Measurements from ENCODE around the gene MRAS.
"Not testable (repeated sequence)": the region's sequence is repeated elsewhere in the genome, so short reads cannot be mapped to it uniquely, and the experiment has no call there.

The MRAS gene

GRCh38 chr3:138373087-138373735, 24.8 kb downstream of the MRAS start:
- H3K9ac ChIP-seq (ENCODE audit: low read length): no peak overlapping the region
- H3K36me3 ChIP-seq (ENCODE audit: control insufficient read depth, insufficient read depth, low read length): no peaks in the 10 kb centered on the region
- no peaks in the 10 kb centered on the region for H3K9me3 ChIP-seq (ENCODE audit: control insufficient read depth, low read length)
- no peak overlapping the region for H3K4me3 ChIP-seq (ENCODE audit: low read length)
- H3K4me1 ChIP-seq (ENCODE audit: control insufficient read depth, insufficient read depth, low read length): no peaks in the 10 kb centered on the region
- no peaks in the 10 kb centered on the region for H3K27me3 ChIP-seq (ENCODE audit: control insufficient read depth, insufficient read depth, low read length)

DNA sequence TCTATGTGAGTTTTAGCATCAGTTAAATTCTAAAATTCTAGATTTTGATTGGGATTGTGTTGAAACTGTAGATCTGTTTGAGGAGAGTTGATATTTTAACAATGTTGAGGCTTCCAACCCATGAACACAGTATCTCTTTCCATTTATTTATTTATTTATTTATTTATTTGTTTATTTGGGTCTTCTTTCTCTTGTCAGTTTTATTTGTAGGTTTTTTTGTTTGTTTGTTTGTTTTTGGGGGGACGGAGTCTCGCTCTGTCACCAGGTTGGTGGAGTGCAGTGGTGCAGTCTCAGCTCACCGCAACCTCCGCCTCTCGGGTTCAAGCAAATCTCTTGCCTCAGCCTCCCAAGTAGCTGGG, 25.3 kb downstream of the MRAS start:
- H3K4me1 ChIP-seq (ENCODE audit: control insufficient read depth, insufficient read depth, low read length): no peaks in the 10 kb centered on the region
- no peaks in the 10 kb centered on the region for H3K9me3 ChIP-seq (ENCODE audit: control insufficient read depth, low read length)
- no peaks in the 10 kb centered on the region for H3K27me3 ChIP-seq (ENCODE audit: control insufficient read depth, insufficient read depth, low read length)
- H3K4me3 ChIP-seq (ENCODE audit: low read length): no peak overlapping the region
- H3K9ac ChIP-seq (ENCODE audit: low read length): no peak overlapping the region
- H3K36me3 ChIP-seq (ENCODE audit: control insufficient read depth, insufficient read depth, low read length): no peaks in the 10 kb centered on the region

- no peaks in the 10 kb centered on the region for H3K36me3 ChIP-seq (ENCODE audit: control insufficient read depth, insufficient read depth, low read length)
- H3K9me3 ChIP-seq (ENCODE audit: control insufficient read depth, low read length): no peaks in the 10 kb centered on the region
- no peaks in the 10 kb centered on the region for H3K27me3 ChIP-seq (ENCODE audit: control insufficient read depth, insufficient read depth, low read length)
- H3K4me3 ChIP-seq (ENCODE audit: low read length): no peak overlapping the region
- no peaks in the 10 kb centered on the region for H3K4me1 ChIP-seq (ENCODE audit: control insufficient read depth, insufficient read depth, low read length)
- no peak overlapping the region for H3K9ac ChIP-seq (ENCODE audit: low read length)
Observed at GRCh38 chr3:138374573-138375134, 26.3 kb downstream of the MRAS start.

- H3K4me1 ChIP-seq (ENCODE audit: control insufficient read depth, insufficient read depth, low read length): no peaks in the 10 kb centered on the region
- H3K4me3 ChIP-seq (ENCODE audit: low read length): no peak overlapping the region
- H3K27me3 ChIP-seq (ENCODE audit: control insufficient read depth, insufficient read depth, low read length): no peaks in the 10 kb centered on the region
- no peaks in the 10 kb centered on the region for H3K36me3 ChIP-seq (ENCODE audit: control insufficient read depth, insufficient read depth, low read length)
- no peaks in the 10 kb centered on the region for H3K9me3 ChIP-seq (ENCODE audit: control insufficient read depth, low read length)
- no peak overlapping the region for H3K9ac ChIP-seq (ENCODE audit: low read length)
Observed at GRCh38 chr3:138375447-138375846, 27.1 kb downstream of the MRAS start.

DNA sequence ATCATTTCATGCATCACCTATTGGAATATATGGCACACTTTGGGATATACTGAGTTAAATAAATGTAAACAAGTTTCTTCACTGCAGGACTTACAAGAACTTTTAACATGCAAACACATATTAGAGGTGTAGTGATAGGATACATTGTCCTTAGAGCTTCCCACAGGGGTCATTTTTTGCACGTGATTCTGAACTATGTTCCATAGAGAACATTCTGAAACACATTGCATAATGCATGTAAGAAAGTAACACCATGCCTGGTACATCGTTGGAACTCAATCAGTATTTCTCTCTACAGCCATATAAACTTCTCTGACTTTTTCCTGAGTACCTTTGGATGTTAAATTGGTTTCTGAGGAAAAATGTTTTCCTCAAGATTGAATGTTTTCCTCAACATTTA, 28.3 kb downstream of the MRAS start:
- H3K9ac ChIP-seq (ENCODE audit: low read length): no peak overlapping the region
- no peak overlapping the region for H3K4me3 ChIP-seq (ENCODE audit: low read length)
- no peaks in the 10 kb centered on the region for H3K9me3 ChIP-seq (ENCODE audit: control insufficient read depth, low read length)
- no peaks in the 10 kb centered on the region for H3K27me3 ChIP-seq (ENCODE audit: control insufficient read depth, insufficient read depth, low read length)
- H3K4me1 ChIP-seq (ENCODE audit: control insufficient read depth, insufficient read depth, low read length): no peaks in the 10 kb centered on the region
- H3K36me3 ChIP-seq (ENCODE audit: control insufficient read depth, insufficient read depth, low read length): no peaks in the 10 kb centered on the region

DNA sequence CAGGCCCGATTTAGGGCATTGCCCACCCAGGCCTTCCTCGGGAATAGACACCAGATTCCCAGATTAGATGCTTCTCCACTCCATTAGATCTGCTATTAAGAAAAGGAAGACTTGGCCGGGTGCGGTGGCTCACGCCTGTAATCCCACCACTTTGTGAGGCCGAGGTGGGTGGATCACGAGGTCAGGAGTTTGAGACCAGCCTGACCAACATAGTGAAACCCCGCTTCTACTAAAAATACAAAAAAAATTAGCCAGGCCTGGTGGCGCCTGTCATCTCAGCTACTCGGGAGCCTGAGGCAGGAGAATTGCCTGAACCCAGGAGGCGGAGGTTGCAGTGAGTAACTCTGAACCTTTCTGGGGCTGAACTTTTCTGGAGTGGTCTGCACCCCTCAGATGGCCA, 28.8 kb downstream of the MRAS start:
- not testable (repeated sequence) for H3K36me3 ChIP-seq (ENCODE audit: control insufficient read depth, insufficient read depth, low read length)

DNA sequence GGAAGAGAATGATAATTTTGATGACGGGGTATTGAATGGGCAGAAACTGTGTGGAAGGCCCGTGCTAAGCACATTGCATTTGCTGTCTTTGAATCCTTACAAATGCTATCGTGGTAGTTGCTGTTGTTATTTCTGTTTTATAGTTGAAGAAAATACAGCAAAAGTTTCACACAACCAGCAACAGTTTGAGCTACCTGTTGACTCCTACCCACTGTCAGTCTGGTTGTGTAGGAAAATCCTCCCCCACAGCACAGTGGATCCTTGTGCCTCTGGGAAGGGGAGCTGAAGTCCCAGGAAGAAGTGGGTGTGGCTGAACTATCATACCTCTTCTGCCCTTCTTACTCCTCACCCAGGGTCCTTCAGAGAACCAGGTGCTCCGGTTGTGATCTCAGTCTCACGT, 29.4 kb downstream of the MRAS start:
- Histone ChIP-seq H3K4me3 (ENCODE audit: low read length) (no peak overlapping the region), H3K4me1 (ENCODE audit: control insufficient read depth, insufficient read depth, low read length) (no peaks in the 10 kb centered on the region), H3K36me3 (ENCODE audit: control insufficient read depth, insufficient read depth, low read length) (no peaks in the 10 kb centered on the region), H3K9ac (ENCODE audit: low read length) (no peak overlapping the region), H3K27me3 (ENCODE audit: control insufficient read depth, insufficient read depth, low read length) (no peaks in the 10 kb centered on the region), H3K9me3 (ENCODE audit: control insufficient read depth, low read length) (no peaks in the 10 kb centered on the region)

More for the DNA sequence above, 28.8 kb downstream of the MRAS start:
- H3K27me3 ChIP-seq (ENCODE audit: control insufficient read depth, insufficient read depth, low read length); H3K4me1 ChIP-seq (ENCODE audit: control insufficient read depth, insufficient read depth, low read length); H3K9ac ChIP-seq (ENCODE audit: low read length); H3K4me3 ChIP-seq (ENCODE audit: low read length); H3K9me3 ChIP-seq (ENCODE audit: control insufficient read depth, low read length): not testable (repeated sequence)

GRCh38 chr3:138378331-138378730, 30.0 kb downstream of the MRAS start:
- no peak overlapping the region for H3K9ac ChIP-seq (ENCODE audit: low read length)
- no peaks in the 10 kb centered on the region for H3K9me3 ChIP-seq (ENCODE audit: control insufficient read depth, low read length)
- no peaks in the 10 kb centered on the region for H3K27me3 ChIP-seq (ENCODE audit: control insufficient read depth, insufficient read depth, low read length)
- no peaks in the 10 kb centered on the region for H3K4me1 ChIP-seq (ENCODE audit: control insufficient read depth, insufficient read depth, low read length)
- H3K36me3 ChIP-seq (ENCODE audit: control insufficient read depth, insufficient read depth, low read length): no peaks in the 10 kb centered on the region
- H3K4me3 ChIP-seq (ENCODE audit: low read length): no peak overlapping the region

GRCh38 chr3:138378990-138379389, 30.6 kb downstream of the MRAS start:
- no peaks in the 10 kb centered on the region for H3K27me3 ChIP-seq (ENCODE audit: control insufficient read depth, insufficient read depth, low read length)
- H3K4me1 ChIP-seq (ENCODE audit: control insufficient read depth, insufficient read depth, low read length): no peaks in the 10 kb centered on the region
- H3K4me3 ChIP-seq (ENCODE audit: low read length): no peak overlapping the region
- H3K9me3 ChIP-seq (ENCODE audit: control insufficient read depth, low read length): no peaks in the 10 kb centered on the region
- H3K9ac ChIP-seq (ENCODE audit: low read length): no peak overlapping the region
- H3K36me3 ChIP-seq (ENCODE audit: control insufficient read depth, insufficient read depth, low read length): no peaks in the 10 kb centered on the region

- H3K9ac ChIP-seq (ENCODE audit: low read length): no peak overlapping the region
Observed at GRCh38 chr3:138381413-138381901, 33.1 kb downstream of the MRAS start.

DNA sequence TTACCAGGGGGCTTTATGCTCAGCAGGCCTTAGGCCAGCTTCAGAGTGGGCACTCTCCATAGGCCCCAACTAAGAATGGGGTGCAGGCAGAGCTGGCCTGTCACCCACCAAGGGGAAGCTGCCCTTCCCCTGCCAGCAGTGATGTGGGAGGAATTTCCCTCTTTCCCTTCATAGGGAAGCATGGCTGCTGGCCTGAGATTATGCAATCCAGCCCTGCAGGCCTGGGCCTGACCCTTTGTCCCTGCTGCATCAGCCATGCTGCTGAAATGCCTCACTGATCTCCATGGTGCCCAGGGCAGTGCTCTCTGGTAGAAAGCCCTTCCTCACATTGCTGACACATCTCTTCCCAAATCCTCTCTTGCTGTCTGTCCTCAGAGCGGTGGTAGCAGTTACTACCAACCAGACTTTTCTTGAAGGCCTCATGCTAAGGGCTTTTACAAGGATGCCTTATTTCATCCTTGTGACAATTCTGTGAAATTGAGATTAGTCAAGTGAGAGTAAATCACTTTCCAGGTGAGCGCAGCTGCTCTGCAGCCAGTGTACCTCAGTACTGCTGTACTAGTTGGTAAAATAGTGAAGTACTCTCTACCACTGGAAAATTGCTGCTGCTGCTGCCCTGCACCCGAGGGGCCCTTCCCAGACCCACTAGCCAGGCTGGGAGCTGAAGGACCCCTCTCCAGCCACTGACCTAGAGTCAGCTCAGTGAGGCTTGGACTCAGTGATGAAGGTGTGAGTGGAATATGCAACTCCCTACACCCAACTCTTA, 33.8 kb downstream of the MRAS start:
- Histone ChIP-seq H3K27me3 (ENCODE audit: control insufficient read depth, insufficient read depth, low read length) (no peaks in the 10 kb centered on the region), H3K9me3 (ENCODE audit: control insufficient read depth, low read length) (no peaks in the 10 kb centered on the region), H3K4me3 (ENCODE audit: low read length) (no peak overlapping the region), H3K4me1 (ENCODE audit: control insufficient read depth, insufficient read depth, low read length) (no peaks in the 10 kb centered on the region), H3K36me3 (ENCODE audit: control insufficient read depth, insufficient read depth, low read length) (no peaks in the 10 kb centered on the region), H3K9ac (ENCODE audit: low read length) (no peak overlapping the region)

More at GRCh38 chr3:138381413-138381901, 33.1 kb downstream of the MRAS start:
- no peaks in the 10 kb centered on the region for H3K9me3 ChIP-seq (ENCODE audit: control insufficient read depth, low read length)
- H3K4me1 ChIP-seq (ENCODE audit: control insufficient read depth, insufficient read depth, low read length): no peaks in the 10 kb centered on the region
- no peaks in the 10 kb centered on the region for H3K27me3 ChIP-seq (ENCODE audit: control insufficient read depth, insufficient read depth, low read length)
- no peak overlapping the region for H3K4me3 ChIP-seq (ENCODE audit: low read length)
- H3K36me3 ChIP-seq (ENCODE audit: control insufficient read depth, insufficient read depth, low read length): no peaks in the 10 kb centered on the region

- Histone ChIP-seq H3K4me1 (ENCODE audit: control insufficient read depth, insufficient read depth, low read length) (no peaks in the 10 kb centered on the region), H3K27me3 (ENCODE audit: control insufficient read depth, insufficient read depth, low read length) (no peaks in the 10 kb centered on the region), H3K4me3 (ENCODE audit: low read length) (no peak overlapping the region), H3K9me3 (ENCODE audit: control insufficient read depth, low read length) (no peaks in the 10 kb centered on the region), H3K36me3 (ENCODE audit: control insufficient read depth, insufficient read depth, low read length) (no peaks in the 10 kb centered on the region), H3K9ac (ENCODE audit: low read length) (no peak overlapping the region)
Observed at GRCh38 chr3:138383715-138384465, 35.5 kb downstream of the MRAS start.

Data from mucosa of stomach (tissue), 1 donor.